Kidney glomerular epithelial cell (primary cell): ENCODE measurements around the gene PRDM8.
A peak's percentile ranks its signal among the peaks of the same experiment; 100 is the strongest.

Source experiments
- DNase-seq: peaks from one replicate; lab custom pipeline; 2025; lab: John Stamatoyannopoulos, UW

Gene PRDM8

DNA sequence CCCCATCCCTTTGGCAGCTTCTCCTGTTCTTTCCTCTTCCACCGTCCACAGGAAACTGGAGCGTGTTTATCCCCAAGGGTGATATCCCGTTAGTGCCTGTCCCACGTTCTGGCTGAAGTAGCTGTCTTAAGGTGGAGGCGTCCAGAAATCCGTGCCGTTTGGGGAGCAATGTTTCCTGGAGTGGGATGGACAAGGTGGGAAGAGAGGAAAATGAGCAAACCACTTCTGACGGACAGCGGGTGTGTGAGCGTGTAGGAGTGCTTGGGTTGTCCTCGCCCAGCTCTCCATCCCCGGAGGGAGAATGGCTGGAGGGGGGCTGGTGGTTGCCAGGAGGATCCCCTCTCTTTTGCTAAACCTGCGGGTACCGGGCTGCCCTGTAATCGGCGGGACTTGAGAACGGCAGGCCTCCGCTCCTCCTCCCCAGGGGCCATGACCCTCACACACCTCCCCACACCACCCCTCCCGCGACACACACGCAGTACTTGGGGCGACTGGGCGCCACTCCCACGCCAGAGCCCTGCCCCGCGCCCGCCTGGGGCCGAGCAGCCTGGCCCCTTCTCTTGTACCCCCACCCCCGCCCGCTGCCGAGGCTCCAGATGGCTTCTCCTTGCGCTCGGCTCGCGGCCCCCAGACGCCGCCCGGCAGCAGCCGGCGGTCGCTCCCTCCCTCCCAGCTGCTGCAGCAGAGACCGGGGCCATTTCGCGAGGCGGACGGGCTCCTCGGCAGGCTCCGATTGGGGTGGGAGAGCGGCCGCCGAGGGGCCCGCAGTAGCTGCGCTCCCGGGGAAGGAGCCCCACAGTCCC, 13.9 kb upstream of the PRDM8 start:
- no peak for DNase-seq

DNA sequence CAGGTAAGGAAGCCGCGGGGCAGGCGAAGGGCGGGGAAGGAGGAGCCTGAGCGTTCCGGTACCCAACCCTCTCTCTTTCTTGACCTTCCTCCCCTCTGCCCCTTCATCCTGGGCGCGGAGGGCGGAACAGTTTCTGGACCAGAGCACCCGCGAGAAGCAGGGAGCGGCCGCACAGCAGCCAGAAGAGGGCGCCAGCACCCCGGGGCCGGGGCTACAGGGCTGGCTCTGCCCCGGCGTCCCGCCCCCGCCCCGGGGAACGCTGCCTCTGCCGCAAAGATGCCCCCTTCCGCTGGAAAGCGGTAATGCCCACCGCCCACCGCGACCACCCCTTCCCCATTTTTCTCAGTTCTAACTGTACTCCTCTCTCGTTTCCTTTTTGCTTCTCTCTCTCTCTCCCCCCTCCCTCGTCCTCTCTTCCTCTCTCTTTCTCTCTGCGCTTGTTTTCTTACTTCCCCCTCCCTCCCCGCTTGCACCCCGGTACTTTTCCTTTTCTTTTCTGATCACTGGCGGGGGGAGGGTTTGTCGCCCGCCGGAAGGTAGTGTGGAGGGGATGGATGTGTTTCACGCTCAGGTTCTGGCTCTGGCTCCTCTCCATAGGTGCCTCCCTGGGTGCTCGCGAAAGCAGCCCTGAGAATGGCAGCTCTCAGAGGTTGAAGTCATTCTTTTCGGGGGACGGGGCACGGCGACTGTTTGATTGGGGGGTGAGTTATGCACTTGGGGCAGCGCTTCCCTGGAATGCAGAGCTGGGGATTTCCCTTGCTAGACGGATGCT, 13.1 kb upstream of the PRDM8 start:
- DNase-seq = peak; percentile 78

DNA sequence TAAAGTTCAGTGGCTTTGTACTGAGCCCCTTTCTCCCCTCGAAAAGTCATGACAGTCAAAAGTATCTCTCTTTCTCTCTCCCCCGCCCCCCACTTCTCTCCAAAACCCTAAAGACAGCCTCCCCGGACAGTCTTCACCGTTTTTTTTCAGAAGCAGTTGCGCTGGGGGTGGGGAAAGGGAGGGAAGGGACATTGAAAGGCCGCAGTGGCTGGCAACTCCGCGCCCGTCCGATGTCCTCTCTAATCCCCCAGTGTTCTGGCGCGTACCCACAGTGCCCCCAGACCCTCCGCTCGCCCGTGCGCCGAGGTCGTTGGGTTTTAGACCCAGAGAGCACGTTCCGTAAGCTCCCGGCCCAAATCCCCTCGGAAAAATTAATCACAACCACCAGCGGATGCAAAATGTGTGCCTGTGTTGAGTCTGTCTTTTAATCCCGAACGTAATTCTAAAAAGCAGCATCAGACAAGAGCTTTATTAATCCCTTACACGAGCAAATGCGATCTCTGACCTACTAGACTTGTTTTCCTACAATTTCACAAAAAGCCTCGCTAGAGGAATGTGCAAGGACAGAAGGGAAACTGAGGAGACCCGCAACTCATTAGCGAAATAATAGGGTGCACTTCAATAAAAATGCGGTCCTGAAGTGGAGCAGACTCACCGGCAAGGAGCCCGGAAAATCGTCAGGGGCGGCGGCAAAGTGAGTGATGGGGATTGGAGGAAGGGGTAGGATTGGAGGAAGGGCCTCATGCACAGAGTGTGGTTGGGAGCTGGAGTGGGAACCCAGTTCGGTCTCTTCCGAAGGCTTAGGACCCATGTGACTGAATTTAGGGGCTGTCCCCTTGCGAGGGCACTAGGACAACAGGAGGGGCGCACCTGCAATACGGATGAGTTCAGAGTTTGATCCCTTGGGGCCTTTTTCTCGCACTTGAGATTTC, 12.2 kb upstream of the PRDM8 start:
- no peak for DNase-seq

DNA sequence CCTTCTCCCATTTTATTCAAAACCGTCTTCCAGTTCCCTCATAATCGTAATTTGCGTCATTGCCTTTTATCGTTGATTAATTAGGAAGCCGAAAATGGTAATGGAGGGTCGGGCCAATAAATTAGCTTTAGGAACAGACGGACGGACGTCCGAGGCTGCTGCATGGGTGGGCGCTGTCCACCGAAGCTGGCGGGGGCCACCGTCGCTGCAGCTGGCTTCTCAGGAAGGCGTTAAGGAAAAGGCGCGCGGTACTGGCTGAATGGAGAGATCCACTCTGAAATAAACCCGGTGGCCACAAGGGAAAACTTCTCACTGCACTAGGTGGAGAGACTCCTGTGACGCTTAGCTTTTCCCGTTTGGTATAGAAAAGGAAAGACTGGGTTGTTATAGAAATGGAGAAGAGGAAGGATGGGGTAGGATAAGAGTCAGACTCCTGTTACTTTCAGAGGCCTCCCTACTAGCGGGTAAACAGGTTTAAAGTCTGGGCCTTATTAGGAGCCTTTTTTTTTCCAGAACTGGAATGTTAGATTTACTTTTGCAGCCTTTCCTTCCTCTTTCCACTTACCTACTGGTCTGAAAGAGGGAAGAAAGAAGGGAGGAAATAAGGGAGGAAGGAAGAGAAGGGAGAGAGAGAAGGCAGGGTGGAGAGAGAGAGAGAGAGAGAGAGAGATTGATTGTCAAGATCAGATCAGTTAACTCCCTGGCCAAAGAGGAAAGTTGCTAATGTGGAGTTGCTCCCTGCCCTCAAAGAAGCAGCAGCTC, 11.3 kb upstream of the PRDM8 start:
- no peak for DNase-seq

DNA sequence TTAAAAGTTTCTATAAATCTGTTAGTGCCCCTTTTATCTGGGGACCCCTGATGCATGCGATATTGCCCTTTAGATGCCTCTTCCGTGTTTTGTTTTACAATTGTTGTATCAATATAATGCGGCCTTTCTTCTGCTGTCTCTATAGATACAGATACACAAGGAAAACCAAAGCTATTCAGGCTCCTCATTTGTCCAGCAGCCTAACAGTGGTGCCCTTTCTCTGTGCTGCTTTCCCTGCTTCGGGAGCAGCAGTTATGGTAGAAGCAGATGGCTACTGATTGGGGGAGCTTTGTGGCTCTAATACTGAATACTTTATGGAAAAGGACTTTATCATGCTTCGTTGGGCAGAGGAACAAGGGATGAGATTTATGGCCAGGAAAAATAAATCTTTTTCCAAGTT, 10.6 kb upstream of the PRDM8 start:
- no peak for DNase-seq

DNA sequence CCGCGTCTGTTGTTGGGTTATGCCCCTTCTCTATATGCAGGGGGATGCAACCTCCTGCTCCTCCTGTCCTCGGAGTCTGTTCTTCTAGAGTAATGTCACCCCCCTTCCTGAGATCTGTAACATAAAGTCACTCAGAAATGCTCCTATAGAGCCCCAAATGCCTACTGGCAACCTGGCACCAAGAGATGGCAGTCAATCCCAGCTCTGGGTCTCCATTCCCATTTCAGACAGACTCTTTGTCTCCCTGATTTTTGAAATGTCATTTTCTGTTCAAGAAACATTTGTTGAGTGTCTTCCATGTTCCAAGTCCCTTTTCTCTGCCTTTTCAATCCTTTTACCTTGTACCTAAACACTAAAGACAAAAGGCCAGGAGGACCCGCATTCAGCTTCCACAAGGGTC, 9.6 kb upstream of the PRDM8 start:
- DNase-seq = no peak

DNA sequence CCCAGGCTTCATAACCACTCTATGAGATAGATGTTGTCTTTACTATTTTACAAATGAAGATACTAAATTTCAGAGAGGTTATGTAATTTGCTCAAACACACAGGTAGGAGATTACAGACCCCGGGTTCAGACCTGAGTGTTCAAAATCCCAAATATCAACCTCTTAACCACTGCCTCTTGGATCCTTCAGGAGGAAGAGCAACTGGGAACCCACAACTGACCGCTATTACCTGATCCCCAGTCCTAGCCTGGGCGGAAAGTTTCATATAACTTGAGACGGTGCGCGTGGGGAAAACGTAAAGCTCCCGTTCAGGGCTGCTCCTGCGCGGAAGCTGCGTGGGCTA, 8.9 kb upstream of the PRDM8 start:
- no peak for DNase-seq

DNA sequence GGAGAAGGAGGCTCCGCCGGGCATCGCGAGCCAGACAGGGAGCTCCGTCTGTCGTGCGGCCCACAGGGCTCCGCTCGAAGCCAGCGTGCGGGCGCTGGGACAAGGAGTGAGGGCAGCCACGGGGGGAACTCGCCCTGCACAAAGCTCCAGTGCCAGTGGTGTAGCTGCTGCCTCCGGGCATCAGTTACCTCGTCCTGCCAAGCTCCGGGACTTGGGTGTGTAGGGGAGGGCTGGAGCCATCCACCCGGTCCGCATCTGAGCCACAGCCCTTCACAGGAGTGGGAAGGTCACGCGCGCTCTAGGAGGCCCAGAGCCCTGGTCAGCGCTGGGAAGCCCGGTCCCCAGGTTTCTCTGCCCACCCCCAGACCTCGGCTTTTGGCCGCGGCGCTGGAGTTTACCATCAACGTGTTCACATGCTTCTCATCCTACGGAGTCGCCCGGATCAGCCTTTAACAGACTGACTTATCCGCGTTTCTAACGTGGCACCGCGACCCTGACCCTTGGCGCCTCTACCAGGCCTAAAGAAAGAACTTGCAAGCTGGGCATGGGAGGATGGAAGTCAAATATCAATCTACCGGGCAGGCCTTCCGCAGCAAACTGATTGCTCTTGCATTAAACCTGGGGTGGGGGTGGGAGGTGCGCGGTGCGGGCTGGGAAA, 8.4 kb upstream of the PRDM8 start:
- no peak for DNase-seq

DNA sequence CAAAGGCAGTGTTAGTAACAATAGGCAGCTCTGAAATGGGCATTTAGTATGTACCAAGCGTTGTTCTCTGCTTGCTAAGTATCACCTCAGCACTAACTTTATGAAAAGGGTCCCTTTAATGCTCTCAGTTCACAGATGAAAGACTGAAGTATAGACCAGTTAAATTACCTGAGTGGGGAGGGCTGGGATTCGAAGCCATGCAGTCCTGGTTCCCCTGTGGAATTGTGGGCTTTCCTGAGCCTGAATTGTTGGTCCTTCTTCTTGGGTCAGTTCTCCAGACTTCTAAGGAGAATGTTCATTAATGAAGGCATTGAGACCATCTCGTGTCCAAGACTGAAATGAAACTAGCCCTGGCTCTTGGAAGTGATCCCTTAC, 7.7 kb upstream of the PRDM8 start:
- no peak for DNase-seq

DNA sequence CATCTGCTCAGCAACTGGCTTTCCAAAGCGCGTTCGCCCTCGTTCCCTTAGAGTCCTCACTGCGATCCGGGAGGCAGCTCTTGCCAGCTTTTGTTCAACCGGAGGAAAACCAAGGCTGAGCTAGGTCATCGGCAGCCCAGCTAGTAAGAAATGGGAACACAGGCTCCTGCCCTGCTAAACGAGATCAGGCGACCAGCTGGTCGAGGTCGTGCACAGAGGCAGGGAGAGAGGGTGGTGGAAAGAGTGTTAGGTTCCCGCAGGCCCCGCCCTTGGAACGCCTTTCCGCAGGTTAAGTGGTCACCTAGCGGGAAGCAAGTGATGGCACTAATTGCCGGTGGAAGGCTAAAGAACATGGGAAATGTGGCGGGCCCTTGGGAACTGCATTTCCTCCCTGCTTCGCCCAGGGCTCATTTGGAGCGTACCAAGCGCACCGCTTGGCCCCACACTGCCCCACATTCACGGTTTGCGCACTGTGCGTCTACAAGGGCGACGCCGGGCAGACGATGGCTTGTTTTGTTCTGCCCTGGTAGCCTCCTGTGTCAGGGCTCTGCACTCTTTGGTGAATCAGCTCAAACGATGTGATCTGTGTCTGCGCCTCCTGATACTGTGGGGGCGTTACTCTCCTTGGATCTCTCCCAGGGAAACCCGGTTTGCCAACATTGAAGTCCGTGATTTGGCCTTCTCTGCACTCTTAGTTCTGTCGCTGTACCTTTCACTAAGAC, 7.2 kb upstream of the PRDM8 start:
- DNase-seq = no peak

DNA sequence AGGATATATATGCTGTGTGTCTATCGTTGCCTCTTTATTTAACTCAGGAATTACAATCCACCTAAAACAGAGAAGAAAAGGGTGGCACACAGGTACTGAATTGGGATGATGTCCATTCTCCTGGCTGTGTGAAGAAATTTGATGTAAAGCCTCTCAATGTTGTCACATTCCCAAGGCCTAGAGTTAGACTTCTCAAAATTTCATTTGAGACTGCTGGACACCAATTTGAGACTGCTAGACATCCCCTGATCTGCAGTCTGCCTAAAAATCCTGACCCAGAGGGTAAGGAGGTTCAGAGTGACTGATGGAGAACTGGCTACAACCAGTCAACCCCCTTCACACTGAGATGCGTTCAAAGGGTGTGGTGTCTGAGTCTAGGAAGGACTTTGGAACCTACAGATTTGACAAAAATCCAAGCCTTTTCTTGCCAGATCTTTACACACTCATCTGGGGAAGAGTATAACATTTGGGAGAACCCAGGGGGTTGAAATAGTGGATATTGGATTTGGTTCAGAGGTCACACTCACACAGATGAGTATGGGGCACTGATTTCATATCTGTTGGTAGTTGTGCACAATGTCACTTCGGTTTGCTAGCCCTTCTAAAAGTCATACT, 4.9 kb upstream of the PRDM8 start:
- DNase-seq = no peak

DNA sequence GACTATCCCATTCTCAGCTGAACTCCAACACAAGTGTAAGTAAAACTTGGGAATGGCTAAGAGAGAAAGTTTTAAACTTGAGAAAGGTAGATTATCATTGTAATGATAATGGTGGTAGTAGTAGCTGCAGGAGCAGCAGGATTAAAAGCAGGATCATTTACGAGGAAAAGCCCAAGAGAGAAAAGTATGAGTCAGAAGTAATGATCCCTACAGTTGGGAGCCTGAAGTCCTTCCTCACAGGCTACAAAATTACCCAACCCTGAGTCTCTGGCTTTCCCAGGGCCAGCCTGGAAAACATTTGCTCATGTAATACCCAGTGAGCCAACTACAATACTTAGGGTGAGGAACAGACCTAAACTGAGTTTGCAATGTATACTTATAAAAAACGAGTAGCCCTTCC, 4.4 kb upstream of the PRDM8 start:
- peak; percentile 19 for DNase-seq

DNA sequence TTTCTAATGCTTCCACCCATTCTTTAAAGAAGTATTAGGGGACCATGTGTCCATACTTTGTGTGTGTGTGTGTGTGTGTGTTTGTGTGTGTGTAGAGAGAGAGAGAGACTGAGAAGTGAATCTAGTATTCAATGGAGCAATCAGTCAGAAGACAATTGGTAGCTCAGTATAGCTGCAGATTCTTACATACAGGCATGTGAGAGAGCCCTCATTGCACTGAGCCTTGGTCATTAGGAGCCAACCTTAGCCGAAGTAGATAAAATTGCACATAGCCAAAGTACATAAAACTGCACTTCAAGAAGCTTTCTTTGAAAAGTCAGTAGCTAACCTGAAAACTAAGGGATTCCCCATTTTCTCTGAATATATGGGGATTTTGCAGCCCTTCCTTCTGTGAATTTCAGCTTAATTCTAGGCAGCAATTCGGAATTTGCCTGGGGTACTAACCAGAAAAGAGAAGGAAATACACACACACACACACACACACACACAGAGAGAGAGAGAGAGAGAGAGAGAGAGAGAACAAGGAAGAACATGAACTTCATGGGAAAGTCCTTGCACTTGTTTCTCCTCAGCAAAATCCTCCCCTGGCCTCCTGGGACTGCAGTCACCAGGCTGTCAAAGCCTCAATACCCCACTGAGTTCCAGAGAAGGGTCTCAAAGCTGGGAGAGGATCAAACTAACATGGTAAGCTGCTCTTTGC, 1.7 kb upstream of the PRDM8 start:
- no peak for DNase-seq

DNA sequence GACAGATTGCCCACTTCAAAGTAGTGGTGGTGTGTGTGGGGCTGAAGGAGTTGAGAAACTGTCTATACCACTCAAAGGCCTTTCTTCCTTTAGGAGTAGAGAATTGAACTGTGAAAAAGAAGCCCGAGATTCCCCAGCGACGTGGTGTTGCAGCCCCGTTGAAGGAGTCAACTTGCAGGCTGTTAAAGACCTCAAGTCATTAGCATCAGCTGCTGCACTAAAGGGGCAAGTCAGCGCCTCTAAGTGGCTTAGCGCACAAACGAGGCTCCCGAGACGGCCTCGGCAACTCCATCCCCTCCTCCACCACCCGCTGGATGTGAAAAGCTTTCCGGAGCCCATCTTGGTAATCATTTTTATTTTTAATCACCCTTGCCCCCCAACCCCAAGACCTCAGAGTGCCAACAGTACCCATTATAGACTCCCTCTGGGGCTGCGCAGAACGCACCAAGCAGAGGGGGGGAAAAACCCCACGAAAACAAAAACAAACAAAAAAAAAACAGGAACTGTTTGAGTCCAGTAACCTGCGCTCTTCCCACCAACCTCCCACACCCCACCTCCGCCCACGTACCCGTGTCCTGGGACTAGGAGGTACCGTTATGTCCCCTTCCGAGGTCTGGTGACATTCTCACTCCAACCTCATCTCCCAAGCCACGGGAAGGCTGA, 913 bp upstream of the PRDM8 start:
- DNase-seq = no peak

DNA sequence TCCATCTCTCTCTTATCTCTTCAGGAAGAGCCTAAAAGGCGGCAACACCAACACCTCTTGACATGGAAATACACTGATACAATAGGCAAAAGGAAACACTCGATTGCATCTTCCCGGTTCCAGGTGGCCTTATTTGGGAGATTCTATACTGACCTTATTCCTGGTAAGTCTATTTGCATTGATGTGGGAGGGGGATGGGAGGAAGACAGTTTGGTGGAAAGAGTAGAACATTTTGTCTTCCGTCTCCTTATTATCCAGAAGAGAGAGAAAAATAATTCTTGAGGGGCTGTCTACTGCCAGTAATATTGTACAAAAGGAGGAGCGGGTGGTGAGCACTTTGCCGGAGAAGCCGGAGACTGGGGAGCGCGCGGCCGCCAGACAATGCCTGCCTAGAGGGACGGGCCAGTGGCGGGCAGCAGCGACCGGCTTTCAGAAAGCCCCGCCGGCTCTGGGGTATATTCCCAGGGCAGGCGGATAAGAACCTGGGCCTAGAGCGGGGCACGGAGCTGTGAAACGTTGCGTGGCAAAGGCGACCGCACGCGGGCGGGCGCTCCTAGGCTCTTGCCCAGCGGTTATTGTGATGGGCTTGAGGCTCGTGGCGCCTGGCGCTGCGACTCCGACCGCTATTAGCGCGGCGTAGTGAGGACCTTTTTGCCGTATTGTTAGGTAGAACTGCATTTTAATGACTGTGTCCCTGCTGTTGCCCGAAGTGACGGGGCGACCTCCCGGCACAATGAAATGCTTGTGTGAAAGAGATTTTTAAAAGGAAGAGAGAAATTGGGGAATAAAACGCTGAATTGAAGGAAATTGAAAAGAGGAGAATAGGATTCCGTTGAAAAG, 518 bp downstream of the PRDM8 start:
- DNase-seq = no peak

DNA sequence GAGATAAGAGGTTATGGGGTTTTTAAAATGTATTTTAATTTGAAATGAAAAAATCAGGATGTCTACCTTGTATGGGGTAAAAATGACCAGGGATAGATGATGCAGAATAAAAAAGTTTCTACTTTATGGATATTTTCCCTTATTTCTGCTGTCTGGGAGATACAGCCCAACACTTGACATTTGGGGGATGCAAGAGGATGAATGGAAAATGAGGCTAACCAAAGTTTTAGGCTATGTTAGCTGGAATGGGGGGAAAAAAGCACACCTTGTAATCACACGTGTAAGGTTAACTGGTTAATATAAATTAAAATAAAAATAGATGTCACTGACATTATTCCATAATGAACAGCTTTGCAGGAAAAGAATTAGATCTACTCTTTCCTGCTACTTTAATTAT, 1.1 kb downstream of the PRDM8 start:
- no peak for DNase-seq

DNA sequence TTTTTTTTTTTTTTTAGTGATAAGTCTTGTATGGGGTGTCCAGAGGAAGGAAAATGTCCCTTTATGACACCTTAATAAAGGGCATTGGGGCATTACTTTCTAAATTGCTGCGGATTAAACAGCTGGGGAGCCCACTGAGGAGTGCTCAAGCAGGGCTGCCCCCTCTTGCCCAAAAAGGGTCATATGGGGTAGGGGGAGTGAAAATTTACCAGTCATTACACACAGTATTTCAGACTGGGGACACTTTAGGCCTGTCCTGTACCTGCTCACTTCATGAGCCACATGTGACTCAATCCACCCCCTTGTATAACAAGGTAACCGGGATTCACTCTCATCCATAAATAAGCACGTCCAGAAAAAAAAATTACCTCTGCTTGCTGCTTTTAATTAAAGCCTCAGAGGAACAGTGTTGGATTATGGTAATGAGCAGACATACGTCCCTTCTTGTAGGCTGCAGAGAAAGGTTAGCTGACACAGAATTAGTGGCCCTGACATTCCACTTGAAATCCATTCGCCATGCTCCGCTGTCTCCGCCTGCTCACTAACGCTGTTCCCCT, 1.8 kb downstream of the PRDM8 start:
- no peak for DNase-seq

DNA sequence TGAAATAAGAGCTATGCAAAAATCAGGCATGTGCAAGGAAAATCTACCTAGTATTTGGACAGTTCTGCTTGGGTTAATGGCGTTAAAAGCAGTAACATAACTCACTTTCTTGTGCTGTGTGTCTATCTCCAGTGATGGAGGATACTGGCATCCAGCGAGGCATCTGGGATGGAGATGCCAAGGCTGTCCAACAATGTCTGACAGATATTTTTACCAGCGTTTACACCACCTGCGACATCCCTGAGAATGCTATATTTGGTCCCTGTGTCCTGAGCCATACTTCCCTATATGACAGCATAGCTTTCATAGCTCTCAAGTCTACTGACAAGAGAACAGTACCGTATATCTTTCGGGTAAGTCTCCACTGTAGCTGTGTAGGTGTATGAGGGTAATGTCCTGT, 2.6 kb downstream of the PRDM8 start:
- DNase-seq = no peak
